HG03039 (cell line): ENCODE results near the gene CCR1.
"Not testable (repeated sequence)": the region's sequence is repeated elsewhere in the genome, so short reads cannot be mapped to it uniquely, and the experiment has no call there.

Experiments
- ATAC-seq: cut with Tn5 transposase; IDR thresholded peaks from one replicate; pipeline ENCODE4 v1.9.1; 2021; ENCODE audit warnings: mild to moderate bottlenecking, moderate library complexity; ENCODE audit not compliant: unreplicated experiment

Gene CCR1

DNA sequence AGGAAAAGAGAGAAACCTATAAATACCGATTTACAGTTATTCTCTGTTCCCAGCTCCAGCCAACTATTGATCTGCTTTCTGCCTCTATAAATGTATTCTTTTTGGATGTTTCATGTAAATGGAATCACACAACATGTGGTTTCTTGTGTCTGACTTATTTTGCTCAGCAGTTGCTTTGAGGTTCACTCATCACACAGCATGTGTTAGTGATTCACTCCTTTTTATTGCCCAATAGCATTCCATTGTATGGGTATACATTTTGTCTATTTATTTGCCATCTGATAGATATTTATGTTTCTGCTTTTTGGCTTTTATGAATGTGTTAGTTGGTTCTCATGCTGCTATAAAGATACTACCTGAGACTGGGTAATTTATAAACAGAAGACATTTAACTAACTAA, 23.6 kb downstream of the CCR1 start:
- ATAC-seq: no peak

DNA sequence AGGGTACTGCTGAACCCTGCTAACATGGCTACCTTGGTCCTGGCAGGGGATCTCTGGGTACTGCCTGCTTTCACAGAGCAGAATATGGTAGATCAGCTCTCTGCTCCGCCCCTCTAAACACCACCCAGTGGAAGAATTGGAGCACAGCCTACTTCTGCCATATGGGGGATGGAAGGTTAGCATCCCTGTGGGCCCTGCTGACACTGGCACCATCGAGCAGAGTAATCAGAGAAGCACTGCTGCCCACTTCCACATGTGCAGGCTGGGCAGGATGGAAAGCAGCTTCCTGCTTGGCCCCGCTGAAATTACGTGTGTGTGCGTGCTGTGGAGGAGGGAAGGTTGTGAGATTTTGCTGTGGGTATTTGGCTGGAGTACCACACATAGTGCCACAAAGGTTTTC, 24.8 kb downstream of the CCR1 start:
- ATAC-seq: no peak

- ATAC-seq: no peak
These were observed 39.3 kb downstream of the CCR1 start for GRCh38 chr3:46168583-46169345.

- no peak for ATAC-seq
These were observed 44.5 kb downstream of the CCR1 start for GRCh38 chr3:46163556-46164041.

DNA sequence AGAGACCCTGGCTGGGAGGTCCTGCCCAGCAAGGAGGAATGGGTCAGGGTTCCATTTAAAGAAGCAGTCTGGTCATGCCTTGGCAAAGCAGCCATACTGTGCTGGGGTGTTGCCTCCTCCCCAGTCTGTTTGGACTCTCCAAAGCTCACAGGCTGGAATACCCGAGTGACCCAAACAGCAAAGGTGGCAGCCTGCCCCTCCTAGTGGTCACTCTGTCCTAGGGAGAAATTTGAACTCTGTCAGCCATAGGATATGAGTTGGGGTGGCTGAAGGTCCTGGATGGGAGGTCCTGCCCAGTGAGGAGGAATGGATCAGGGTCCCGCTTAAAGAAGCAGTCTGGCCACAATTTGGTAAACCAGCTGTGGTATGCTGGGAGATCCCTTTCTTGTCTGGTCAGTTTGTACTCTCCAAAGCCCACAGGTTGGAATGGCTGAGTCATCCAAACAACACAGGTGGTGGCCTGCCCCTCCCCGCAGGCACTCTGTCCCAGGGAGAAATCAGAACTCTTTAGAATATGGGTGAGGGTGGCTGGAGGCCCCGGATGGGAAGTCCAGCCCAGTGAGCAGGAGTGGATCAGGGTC, 45.0 kb downstream of the CCR1 start:
- no peak for ATAC-seq

GRCh38 chr3:46157685-46158084, 50.4 kb downstream of the CCR1 start:
- ATAC-seq: not testable (repeated sequence)

GRCh38 chr3:46154311-46154710, 53.8 kb downstream of the CCR1 start:
- no peak for ATAC-seq
